SK-N-SH (cell line): ENCODE data around the gene TRAIP.
"Not testable (repeated sequence)": the region's sequence is repeated elsewhere in the genome, so short reads cannot be mapped to it uniquely, and the experiment has no call there.

Experiments used
- EP300 ChIP-seq, 2 experiments: IDR thresholded peaks; 2 replicates each; pipeline versions ENCODE4 v1.4.0 to v1.6.1; 2012; ENCODE audit warnings: borderline replicate concordance in 1 of 2, low read depth in 1 of 2, low read length in 1 of 2
- EZH2phosphoT487 ChIP-seq: fragments of 200-600 bp; sonication (generic); IDR thresholded peaks from 2 replicates; pipeline ENCODE4 v1.6.1; 2017; ENCODE audit warnings: low read depth, mixed run types, mild to moderate bottlenecking, antibody characterized with exemption, moderate library complexity, borderline replicate concordance
- MXI1 ChIP-seq: IDR thresholded peaks from 2 replicates; pipeline ENCODE4 v1.6.1; 2012; ENCODE audit warnings: mild to moderate bottlenecking, low read depth, low read length, improper control_type of control experiment
- NFIC ChIP-seq: IDR thresholded peaks from 2 replicates; pipeline ENCODE4 v1.4.0; 2012; ENCODE audit warnings: borderline replicate concordance
- POLR2AphosphoS5 ChIP-seq: IDR thresholded peaks from 2 replicates; pipeline ENCODE4 v1.6.1; 2012; ENCODE audit warnings: low read depth, low read length
- RAD21 ChIP-seq: IDR thresholded peaks from 2 replicates; pipeline ENCODE4 v1.6.1; 2012; ENCODE audit warnings: mild to moderate bottlenecking, low read length
- REST ChIP-seq: IDR thresholded peaks from 2 replicates; pipeline ENCODE4 v1.6.1; 2012; ENCODE audit warnings: mild to moderate bottlenecking, low read depth, low read length, moderate library complexity
- SIN3A ChIP-seq: IDR thresholded peaks from 2 replicates; pipeline ENCODE4 v1.6.1; 2012; ENCODE audit warnings: low read depth, mild to moderate bottlenecking, low read length, moderate library complexity, borderline replicate concordance
- TCF12 ChIP-seq: IDR thresholded peaks from 2 replicates; pipeline ENCODE4 v1.4.0; 2012
- TF ChIP-seq, protein P1 (sequence below): fragments of 200-600 bp; sonication (generic); IDR thresholded peaks from 2 replicates; pipeline ENCODE4 v1.6.1; 2017; ENCODE audit warnings: antibody characterized with exemption, mild to moderate bottlenecking, moderate library complexity
- TF ChIP-seq, protein P2 (sequence below): IDR thresholded peaks from 2 replicates; pipeline ENCODE4 v1.4.0; 2012; ENCODE audit warnings: low read depth
- TF ChIP-seq, protein P3 (sequence below): IDR thresholded peaks from 2 replicates; pipeline ENCODE4; 2012
- TF ChIP-seq, protein P4 (sequence below): fragments of 150-350 bp; IDR thresholded peaks from 2 replicates; pipeline ENCODE4 v1.6.1; 2016; ENCODE audit warnings: mild to moderate bottlenecking, low read depth, low read length

- not testable (repeated sequence) for TF ChIP-seq EP300 (IDR thresholded peaks at IDR 0.05; ENCODE audit: borderline replicate concordance in 1 of 2, low read depth in 1 of 2, low read length in 1 of 2); POLR2AphosphoS5; NFIC; EZH2phosphoT487; TCF12; MXI1; RAD21; REST; SIN3A
- TF ChIP-seq, protein P1, sequence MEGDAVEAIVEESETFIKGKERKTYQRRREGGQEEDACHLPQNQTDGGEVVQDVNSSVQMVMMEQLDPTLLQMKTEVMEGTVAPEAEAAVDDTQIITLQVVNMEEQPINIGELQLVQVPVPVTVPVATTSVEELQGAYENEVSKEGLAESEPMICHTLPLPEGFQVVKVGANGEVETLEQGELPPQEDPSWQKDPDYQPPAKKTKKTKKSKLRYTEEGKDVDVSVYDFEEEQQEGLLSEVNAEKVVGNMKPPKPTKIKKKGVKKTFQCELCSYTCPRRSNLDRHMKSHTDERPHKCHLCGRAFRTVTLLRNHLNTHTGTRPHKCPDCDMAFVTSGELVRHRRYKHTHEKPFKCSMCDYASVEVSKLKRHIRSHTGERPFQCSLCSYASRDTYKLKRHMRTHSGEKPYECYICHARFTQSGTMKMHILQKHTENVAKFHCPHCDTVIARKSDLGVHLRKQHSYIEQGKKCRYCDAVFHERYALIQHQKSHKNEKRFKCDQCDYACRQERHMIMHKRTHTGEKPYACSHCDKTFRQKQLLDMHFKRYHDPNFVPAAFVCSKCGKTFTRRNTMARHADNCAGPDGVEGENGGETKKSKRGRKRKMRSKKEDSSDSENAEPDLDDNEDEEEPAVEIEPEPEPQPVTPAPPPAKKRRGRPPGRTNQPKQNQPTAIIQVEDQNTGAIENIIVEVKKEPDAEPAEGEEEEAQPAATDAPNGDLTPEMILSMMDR: not testable (repeated sequence)
- TF ChIP-seq, protein P2, sequence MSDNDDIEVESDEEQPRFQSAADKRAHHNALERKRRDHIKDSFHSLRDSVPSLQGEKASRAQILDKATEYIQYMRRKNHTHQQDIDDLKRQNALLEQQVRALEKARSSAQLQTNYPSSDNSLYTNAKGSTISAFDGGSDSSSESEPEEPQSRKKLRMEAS: not testable (repeated sequence)
- TF ChIP-seq, protein P3, sequence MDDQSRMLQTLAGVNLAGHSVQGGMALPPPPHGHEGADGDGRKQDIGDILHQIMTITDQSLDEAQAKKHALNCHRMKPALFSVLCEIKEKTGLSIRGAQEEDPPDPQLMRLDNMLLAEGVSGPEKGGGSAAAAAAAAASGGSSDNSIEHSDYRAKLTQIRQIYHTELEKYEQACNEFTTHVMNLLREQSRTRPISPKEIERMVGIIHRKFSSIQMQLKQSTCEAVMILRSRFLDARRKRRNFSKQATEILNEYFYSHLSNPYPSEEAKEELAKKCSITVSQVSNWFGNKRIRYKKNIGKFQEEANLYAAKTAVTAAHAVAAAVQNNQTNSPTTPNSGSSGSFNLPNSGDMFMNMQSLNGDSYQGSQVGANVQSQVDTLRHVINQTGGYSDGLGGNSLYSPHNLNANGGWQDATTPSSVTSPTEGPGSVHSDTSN: not testable (repeated sequence)
- TF ChIP-seq, protein P4, sequence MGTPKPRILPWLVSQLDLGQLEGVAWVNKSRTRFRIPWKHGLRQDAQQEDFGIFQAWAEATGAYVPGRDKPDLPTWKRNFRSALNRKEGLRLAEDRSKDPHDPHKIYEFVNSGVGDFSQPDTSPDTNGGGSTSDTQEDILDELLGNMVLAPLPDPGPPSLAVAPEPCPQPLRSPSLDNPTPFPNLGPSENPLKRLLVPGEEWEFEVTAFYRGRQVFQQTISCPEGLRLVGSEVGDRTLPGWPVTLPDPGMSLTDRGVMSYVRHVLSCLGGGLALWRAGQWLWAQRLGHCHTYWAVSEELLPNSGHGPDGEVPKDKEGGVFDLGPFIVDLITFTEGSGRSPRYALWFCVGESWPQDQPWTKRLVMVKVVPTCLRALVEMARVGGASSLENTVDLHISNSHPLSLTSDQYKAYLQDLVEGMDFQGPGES: not testable (repeated sequence)
Observed at GRCh38 chr3:49782277-49782676, 74.1 kb downstream of the TRAIP start.
